GM06990 (cell line): ENCODE measurements around the gene ATP2B2.

Experiments used
- DNase-seq: peaks from one replicate; pipeline ENCODE4 v3.0.0-alpha.2; 2011; ENCODE audit not compliant: insufficient read length; ENCODE audit errors: extremely low read depth
- H3K27me3 ChIP-seq: replicated peaks from 2 replicates; pipeline ENCODE4 v1.6.0; 2011; ENCODE audit warnings: low read length; ENCODE audit not compliant: control insufficient read depth, insufficient read depth
- H3K36me3 ChIP-seq: 2 replicates; pipeline ENCODE4 v1.5.1; 2011; ENCODE audit warnings: low read length; ENCODE audit not compliant: control insufficient read depth, insufficient read depth
- H3K4me3 ChIP-seq: replicated peaks from 2 replicates; pipeline ENCODE4 v1.5.1; 2011; ENCODE audit warnings: low read depth, mild to moderate bottlenecking, control low read depth, low read length
- CTCF ChIP-seq: IDR thresholded peaks from 2 replicates; pipeline ENCODE4 v1.5.1; 2011; ENCODE audit warnings: low read length, control low read depth, mild to moderate bottlenecking, inconsistent platforms; ENCODE audit not compliant: insufficient read depth, poor library complexity, severe bottlenecking

The ATP2B2 gene

GRCh38 chr3:10350324-10350985 lies 154.9 kb downstream of the ATP2B2 start:
- H3K27me3 ChIP-seq: no peaks in the 10 kb centered on the region; the same call in none of the 2 replicates
- no peak for TF ChIP-seq CTCF
- no peak overlapping the region for H3K4me3 ChIP-seq
- no peaks in the 10 kb centered on the region for H3K36me3 ChIP-seq
- no peak for DNase-seq

GRCh38 chr3:10349801-10350200 lies 155.6 kb downstream of the ATP2B2 start:
- no peak for TF ChIP-seq CTCF
- DNase-seq: no peak
- Histone ChIP-seq H3K27me3 (no peaks in the 10 kb centered on the region; the same call in none of the 2 replicates), H3K4me3 (no peak overlapping the region), H3K36me3 (no peaks in the 10 kb centered on the region)

GRCh38 chr3:10348404-10348721 lies 157.0 kb downstream of the ATP2B2 start:
- no peaks in the 10 kb centered on the region for H3K36me3 ChIP-seq
- H3K27me3 ChIP-seq: no peaks in the 10 kb centered on the region; the same call in none of the 2 replicates
- H3K4me3 ChIP-seq: no peak overlapping the region
- no peak for TF ChIP-seq CTCF
- DNase-seq: no peak

GRCh38 chr3:10347648-10348403 lies 157.6 kb downstream of the ATP2B2 start:
- Histone ChIP-seq H3K27me3 (no peaks in the 10 kb centered on the region; the same call in 1 of the 2 replicates), H3K36me3 (no peaks in the 10 kb centered on the region), H3K4me3 (no peak overlapping the region)
- TF ChIP-seq CTCF: no peak
- DNase-seq: no peak

- H3K4me3 ChIP-seq: no peak overlapping the region
- H3K27me3 ChIP-seq: no peaks in the 10 kb centered on the region; the same call in none of the 2 replicates
- no peak for TF ChIP-seq CTCF
- H3K36me3 ChIP-seq: no peaks in the 10 kb centered on the region
- no peak for DNase-seq
Measured at GRCh38 chr3:10345911-10346310, 159.5 kb downstream of the ATP2B2 start.
